GM21367 (cell line): ENCODE results near the gene L3MBTL3.

Experiments used
- ATAC-seq: cut with Tn5 transposase; IDR thresholded peaks from one replicate; pipeline ENCODE4 v1.9.1; 2021; ENCODE audit not compliant: unreplicated experiment

Gene L3MBTL3

DNA sequence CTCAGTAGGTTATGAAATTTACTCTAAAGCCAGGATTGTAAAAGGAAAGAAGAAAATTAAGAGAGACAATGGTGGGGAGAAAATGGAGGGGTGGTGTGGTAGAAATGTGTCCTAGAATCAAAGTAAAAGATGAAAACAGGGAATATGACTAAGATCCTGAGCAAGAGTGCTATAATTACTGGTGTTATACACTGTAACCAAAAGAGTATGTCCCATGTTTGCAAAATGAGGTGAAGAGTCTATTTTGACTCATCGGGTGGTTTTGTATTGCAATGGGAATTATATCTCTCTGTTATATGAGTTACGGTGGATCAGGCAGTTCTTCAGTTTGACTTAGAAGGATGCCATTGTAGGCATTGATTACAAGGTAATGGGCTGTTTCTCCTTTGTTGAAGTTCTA lies 8.5 kb downstream of the L3MBTL3 start:
- ATAC-seq, result no peak

GRCh38 chr6:130027948-130028347 lies 9.6 kb downstream of the L3MBTL3 start:
- ATAC-seq, result peak; percentile 77

DNA sequence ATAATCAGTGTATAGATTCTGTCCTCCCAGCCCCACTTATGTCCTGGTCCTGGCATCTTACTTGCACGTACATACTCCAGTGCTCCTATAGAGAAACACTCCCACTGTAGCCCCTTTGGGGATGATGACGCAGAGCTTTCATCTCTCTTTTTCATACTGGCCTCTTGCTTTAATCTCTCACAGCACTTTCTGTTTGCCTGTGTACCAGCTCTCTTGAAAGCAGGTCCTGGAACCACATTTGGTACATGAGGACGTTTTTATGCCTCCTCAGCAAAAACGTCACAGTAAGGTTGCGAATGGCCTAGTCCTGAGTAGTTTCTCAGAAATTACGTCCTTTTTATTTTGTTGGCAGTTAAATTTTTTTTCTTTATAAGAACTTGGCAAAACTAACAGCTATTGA lies 10.8 kb downstream of the L3MBTL3 start:
- no peak for ATAC-seq

- ATAC-seq, result no peak
These were observed 14.5 kb downstream of the L3MBTL3 start for GRCh38 chr6:130032758-130033340.

- no peak for ATAC-seq
These were observed 15.6 kb downstream of the L3MBTL3 start for GRCh38 chr6:130033949-130034348.

GRCh38 chr6:130034378-130035146 lies 16.2 kb downstream of the L3MBTL3 start:
- no peak for ATAC-seq

- no peak for ATAC-seq
These were observed 16.8 kb downstream of the L3MBTL3 start for GRCh38 chr6:130035211-130035610.

DNA sequence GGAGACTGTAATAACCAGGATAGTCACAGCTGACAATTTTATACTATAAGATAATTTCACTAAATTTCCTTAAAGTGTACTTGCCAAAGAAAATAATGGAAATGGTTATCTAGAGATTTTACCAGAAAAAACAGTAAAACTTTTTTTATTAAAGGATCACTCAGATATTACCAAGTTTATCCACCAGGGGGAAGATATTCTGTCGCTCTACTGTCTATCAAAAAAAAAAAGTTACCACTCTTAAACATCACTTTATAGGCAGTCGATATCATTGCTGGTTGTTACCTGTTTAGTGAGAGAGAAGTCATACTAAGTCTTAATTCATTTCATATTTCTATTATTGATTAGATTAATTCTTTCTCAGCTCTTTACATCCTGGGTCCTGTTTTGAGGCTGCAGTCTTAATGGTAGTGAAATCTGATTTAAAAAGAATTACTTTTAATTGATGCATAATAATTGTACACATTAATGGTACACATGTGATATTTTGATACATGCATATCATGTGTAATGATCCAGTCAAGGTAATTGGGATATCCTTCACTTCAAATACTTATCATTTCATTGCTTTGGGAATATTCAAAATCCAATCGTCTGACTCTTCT lies 18.9 kb downstream of the L3MBTL3 start:
- ATAC-seq, result no peak

DNA sequence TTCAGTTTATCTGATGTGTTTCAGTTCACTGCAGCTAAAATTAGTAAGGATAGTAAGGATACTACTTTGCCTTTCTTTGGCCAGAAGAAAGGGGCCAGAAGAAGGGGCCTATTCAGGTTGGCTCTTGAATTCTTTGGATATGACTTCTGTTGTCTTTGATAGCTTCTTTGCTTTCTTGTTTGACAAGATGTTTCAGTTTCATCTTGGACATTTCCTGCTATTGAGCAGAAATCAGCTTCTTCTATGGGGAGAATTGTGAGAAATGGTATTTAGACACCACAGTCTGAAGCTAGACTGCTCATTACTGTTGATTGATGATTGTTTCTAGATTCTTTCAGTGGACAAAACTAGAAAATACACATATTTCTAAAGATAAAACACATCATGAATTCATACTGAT lies 23.2 kb downstream of the L3MBTL3 start:
- no peak for ATAC-seq

- no peak for ATAC-seq
These were observed 25.0 kb downstream of the L3MBTL3 start for GRCh38 chr6:130043344-130043743.

GRCh38 chr6:130045622-130046021 lies 27.2 kb downstream of the L3MBTL3 start:
- no peak for ATAC-seq

GRCh38 chr6:130046671-130047070 lies 28.3 kb downstream of the L3MBTL3 start:
- ATAC-seq, result no peak

GRCh38 chr6:130047088-130047995 lies 29.0 kb downstream of the L3MBTL3 start:
- no peak for ATAC-seq

GRCh38 chr6:130050230-130050629 lies 31.8 kb downstream of the L3MBTL3 start:
- ATAC-seq, result no peak

DNA sequence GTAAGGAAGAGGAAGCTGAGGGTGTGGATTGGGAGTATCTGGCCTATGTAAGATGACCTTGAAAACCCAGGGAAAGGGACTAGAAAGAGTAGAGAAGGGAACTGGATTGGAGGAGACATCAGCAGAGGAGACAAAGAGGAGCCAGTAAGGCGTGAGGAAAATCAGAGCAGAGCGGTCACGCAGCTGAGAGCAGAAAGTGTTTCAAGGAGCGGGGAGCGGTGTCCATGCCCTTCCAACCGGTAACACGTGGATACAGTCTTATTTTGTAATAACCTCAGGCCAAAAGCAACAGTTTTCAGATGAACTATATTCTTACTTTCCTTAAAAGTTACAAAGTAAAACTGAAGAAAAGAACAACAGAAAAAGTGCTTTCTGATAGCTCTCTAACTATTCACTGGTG lies 36.3 kb downstream of the L3MBTL3 start:
- ATAC-seq, result no peak

DNA sequence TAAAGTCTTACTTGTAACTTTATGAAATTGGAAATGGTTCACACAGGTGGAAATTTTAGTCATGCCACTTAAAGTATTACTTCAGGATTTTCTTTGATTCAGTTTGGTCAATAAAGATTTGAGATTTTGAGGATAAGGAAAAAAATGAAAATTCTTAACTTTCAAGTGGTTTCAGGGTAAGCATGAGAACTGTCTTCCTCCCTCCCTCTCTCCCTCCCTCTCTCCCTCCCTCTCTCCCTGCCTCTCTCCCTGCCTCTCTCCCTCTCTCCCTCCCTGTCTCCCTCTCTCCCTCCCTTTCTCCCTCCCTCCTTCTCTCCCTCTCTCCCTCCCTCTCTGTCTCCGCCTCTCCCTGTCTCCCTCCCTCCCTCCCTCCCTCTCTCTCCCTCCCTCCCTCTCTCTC lies 36.9 kb downstream of the L3MBTL3 start:
- no peak for ATAC-seq

DNA sequence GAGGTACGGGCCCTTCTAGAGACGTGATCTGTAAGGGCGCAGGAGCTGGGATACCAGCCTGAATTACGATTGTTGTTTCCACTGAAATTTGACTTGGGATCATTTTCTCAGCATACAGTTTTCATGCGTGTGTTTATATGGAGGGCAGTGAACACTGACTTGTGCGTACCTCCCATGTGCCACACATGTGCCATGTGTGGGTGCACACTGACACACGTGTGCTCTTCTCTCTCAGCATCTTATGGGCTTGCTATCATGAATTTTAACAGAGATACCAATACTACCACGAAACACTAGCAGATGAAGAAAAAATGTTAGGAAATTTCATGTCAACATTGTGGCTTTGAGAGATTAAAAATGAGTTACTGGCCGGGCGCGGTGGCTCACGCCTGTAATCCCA lies 39.1 kb downstream of the L3MBTL3 start:
- no peak for ATAC-seq

DNA sequence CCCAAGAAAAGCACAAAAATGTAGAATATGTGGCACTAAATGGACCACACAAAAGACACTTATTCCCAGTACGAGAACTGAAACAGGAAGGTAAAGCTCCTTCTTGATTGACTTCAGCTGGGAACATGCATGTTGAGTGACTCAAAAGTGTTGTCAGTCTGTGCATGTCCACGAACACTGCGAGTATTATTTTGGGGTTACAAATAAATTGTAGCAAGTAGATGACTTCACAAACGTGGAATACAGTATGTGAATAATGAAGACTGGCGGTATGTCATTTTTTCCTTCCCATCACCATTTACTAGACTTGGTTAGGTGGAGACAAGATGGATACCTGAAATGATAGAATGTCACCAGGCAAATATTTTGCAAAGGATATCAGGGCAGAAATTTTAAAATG lies 45.4 kb downstream of the L3MBTL3 start:
- ATAC-seq, result no peak

- no peak for ATAC-seq
These were observed 47.3 kb downstream of the L3MBTL3 start for GRCh38 chr6:130065609-130066156.

DNA sequence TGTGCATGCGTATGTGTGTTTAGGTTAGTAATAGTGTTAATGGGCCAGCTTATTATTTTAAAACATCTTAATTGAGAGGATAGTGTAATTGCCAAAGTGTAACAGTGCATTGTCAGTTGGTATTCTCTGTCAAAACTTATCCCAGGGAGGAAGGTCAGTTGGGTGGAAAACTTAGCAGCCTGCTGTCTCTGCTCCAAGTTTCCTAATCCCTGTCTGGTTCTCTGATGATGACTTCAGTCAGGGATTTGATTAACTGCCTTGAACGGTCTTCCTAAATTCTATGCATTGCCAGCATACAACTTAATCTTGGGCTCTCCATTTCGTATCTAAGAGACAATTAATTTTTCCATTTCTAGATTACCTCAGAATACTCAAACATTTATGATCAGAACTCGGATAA lies 51.1 kb downstream of the L3MBTL3 start:
- ATAC-seq, result no peak

DNA sequence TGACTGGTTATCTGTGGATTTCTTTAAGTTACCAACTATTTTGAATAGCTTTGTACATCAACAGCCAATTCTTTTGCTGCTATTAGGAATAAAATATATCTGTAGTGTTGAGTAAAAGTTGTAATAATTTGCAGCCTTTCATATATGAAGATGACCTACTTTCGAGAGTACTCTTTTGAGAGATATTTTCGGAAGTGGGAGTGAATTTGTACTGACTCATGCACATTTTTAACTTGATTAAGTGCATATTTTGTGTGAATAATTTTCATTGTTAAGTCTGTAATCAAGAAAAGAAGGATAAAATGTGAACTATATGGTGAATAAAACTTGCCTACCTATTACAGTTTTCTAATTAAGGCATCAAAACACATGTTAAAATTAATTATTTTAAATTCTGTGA lies 51.9 kb downstream of the L3MBTL3 start:
- ATAC-seq, result no peak
